HG03039 (cell line): ENCODE data around the gene SFXN1.

Experiments
- ATAC-seq: cut with Tn5 transposase; IDR thresholded peaks from one replicate; pipeline ENCODE4 v1.9.1; 2021; ENCODE audit warnings: mild to moderate bottlenecking, moderate library complexity; ENCODE audit not compliant: unreplicated experiment

The SFXN1 gene

DNA sequence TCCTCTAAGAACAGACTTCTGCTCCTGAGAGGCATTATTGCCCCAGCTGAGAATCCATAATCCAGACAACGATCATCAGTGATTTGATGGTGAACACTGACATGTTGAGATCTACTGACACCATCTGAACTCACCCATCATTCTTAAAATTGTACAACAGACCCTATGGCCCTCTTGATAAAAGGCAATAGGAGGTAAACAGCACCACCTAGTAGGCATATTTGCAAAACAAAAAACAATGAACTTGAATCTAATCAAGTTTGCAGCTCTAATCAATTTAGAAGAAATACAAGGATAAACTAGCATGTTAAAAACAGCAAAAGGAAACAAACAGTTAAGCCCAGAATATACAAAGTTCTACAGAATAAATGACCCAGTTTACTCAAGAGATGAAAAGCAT is 89.6 kb downstream of the SFXN1 start:
- no peak for ATAC-seq

- ATAC-seq: no peak
These were observed 91.3 kb downstream of the SFXN1 start for GRCh38 chr5:175569701-175570100.

- ATAC-seq: no peak
These were observed 94.5 kb downstream of the SFXN1 start for GRCh38 chr5:175572886-175573285.

- no peak for ATAC-seq
These were observed 95.3 kb downstream of the SFXN1 start for GRCh38 chr5:175573493-175574269.

GRCh38 chr5:175575301-175575700 is 96.9 kb downstream of the SFXN1 start:
- ATAC-seq: no peak

DNA sequence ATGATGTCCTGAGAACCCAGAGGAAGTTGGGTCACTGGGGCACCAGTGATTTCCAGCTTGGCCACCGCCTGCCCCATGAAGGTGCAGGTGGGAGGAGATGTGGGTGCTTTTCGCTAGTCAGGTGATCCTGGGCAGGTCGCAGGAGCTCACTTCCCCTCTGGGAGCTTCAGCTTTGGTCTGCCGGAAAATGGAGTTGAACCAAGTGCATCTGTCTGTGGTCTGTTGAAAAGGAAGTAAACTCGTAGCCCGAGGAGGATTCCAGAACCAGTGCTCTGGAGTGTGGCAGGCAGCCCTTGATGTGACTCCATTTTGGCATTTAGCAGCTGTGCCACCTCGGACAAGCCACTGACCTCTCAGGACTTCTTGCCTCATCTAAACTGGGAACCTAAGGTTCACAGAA is 97.7 kb downstream of the SFXN1 start:
- no peak for ATAC-seq

- no peak for ATAC-seq
These were observed 98.2 kb downstream of the SFXN1 start for GRCh38 chr5:175576591-175576990.
